Smooth muscle cell (in vitro differentiated cells): ENCODE measurements around the gene TUBA4A. TPM values are rescaled to one million over a fixed set of nuclear protein-coding genes. Genes with fewer than 3 reads are reported as not detected.

Experiments used
- DNase-seq: peaks from one replicate; lab custom pipeline; 2025; ENCODE audit not compliant: unreplicated experiment; lab: John Stamatoyannopoulos, UW
- H2AFZ ChIP-seq: fragments of 200-600 bp; sonication (generic); 2 replicates; pipeline ENCODE4 v1.6.0; 2016; ENCODE audit warnings: antibody characterized with exemption, low read depth, mild to moderate bottlenecking
- H3F3A ChIP-seq: fragments of 200-600 bp; sonication (generic); 2 replicates; pipeline ENCODE4 v1.6.0; 2017; ENCODE audit warnings: antibody characterized with exemption, low read depth
- H3K27ac ChIP-seq: fragments of 200-600 bp; sonication (generic); 2 replicates; pipeline ENCODE4 v1.5.1; 2016; ENCODE audit warnings: low read depth, mild to moderate bottlenecking
- H3K27me3 ChIP-seq: fragments of 200-600 bp; sonication (generic); 2 replicates; pipeline ENCODE4 v1.6.1; 2016; ENCODE audit warnings: low read depth, mild to moderate bottlenecking
- H3K36me3 ChIP-seq: fragments of 200-600 bp; sonication (generic); 2 replicates; pipeline ENCODE4 v1.5.1; 2016; ENCODE audit warnings: low read depth
- H3K4me1 ChIP-seq: fragments of 200-600 bp; sonication (generic); 2 replicates; pipeline ENCODE4 v1.5.1; 2016; ENCODE audit warnings: low read depth
- H3K4me2 ChIP-seq: fragments of 200-600 bp; sonication (generic); 2 replicates; pipeline ENCODE4 v1.6.0; 2016; ENCODE audit warnings: mild to moderate bottlenecking
- H3K4me3 ChIP-seq: fragments of 200-600 bp; sonication (generic); 2 replicates; pipeline ENCODE4 v1.5.1; 2016; ENCODE audit warnings: mild to moderate bottlenecking
- H3K79me2 ChIP-seq: fragments of 200-600 bp; sonication (generic); 2 replicates; pipeline ENCODE4 v1.6.0; 2016; ENCODE audit warnings: low read depth, mild to moderate bottlenecking
- H3K9ac ChIP-seq: fragments of 200-600 bp; sonication (generic); 2 replicates; pipeline ENCODE4 v1.6.0; 2016; ENCODE audit warnings: low read depth
- H3K9me3 ChIP-seq: fragments of 200-600 bp; sonication (generic); replicated peaks from 2 replicates; pipeline ENCODE4 v1.5.1; 2016; ENCODE audit warnings: low read depth
- H4K20me1 ChIP-seq: fragments of 200-600 bp; sonication (generic); 2 replicates; pipeline ENCODE4 v1.6.0; 2016; ENCODE audit warnings: low read depth
- CTCF ChIP-seq: fragments of 200-600 bp; sonication (generic); IDR thresholded peaks from 2 replicates; pipeline ENCODE4 v1.5.1; 2017; ENCODE audit warnings: borderline replicate concordance, mild to moderate bottlenecking, antibody characterized with exemption; ENCODE audit not compliant: insufficient read depth, poor library complexity, severe bottlenecking
- WGBS: methylation state at CpG from one replicate; pipeline ENCODE4 v1.1.7; 2016; ENCODE audit warnings: low lambda C conversion rate; 5-methylcytosine and 5-hydroxymethylcytosine counted together
- polyA plus RNA-seq: library from polyadenylated mRNA; unstranded; fragments of >200 nt; fragmentation: Nextera tagmentation; extraction: Ambion mirVana; gene quantifications from 2 replicates; pipeline ENCODE4 v1.2.1, GENCODE V29; 2016
- total RNA-seq: library from RNA; depleted of rRNA; stranded (reverse); fragments of >200 nt; gene quantifications from 2 replicates; pipeline ENCODE4 v1.2.3, GENCODE V29; 2014

TUBA4A gene
- total and polyA plus RNA-seq, 2 experiments from 2014 or later: 29.4 to 53.2 TPM

- peak overlapping the region; percentile 36 for H3K9ac ChIP-seq
- H3K4me3 ChIP-seq: peak overlapping the region; percentile 53
- under 1% methylated on average over 37 of the region's 37 CpGs for WGBS
- peak overlapping the region; percentile 77 for H3K27ac ChIP-seq
- H3K27me3 ChIP-seq: no peaks in the 10 kb centered on the region
- no peaks in the 10 kb centered on the region for H3K9me3 ChIP-seq
- H2AFZ ChIP-seq: peak overlapping the region; percentile 9
- peaks cover 7% of the 10 kb centered on the region for H3K4me1 ChIP-seq
- peak overlapping the region; percentile 92 for H3K4me2 ChIP-seq
- peaks cover 14% of the 10 kb centered on the region for H3F3A ChIP-seq
- no peaks in the 10 kb centered on the region for H4K20me1 ChIP-seq
- peak; percentile 87 for DNase-seq
- TF ChIP-seq CTCF: no peak
- H3K36me3 ChIP-seq: peaks cover under 1% of the 10 kb centered on the region
- peaks cover 10% of the 10 kb centered on the region for H3K79me2 ChIP-seq
Measured at GRCh38 chr2:219218217-219218731, 35.4 kb downstream of the TUBA4A start.

GRCh38 chr2:219216535-219216915, 37.2 kb downstream of the TUBA4A start:
- Histone ChIP-seq H3K27ac (no peak overlapping the region), H2AFZ (no peak overlapping the region), H3K36me3 (no peaks in the 10 kb centered on the region), H3K27me3 (no peaks in the 10 kb centered on the region), H3K79me2 (peaks cover 10% of the 10 kb centered on the region), H3K9me3 (no peaks in the 10 kb centered on the region), H4K20me1 (no peaks in the 10 kb centered on the region), H3K4me3 (no peak overlapping the region), H3K4me2 (no peak overlapping the region), H3F3A (peaks cover 14% of the 10 kb centered on the region), H3K4me1 (peaks cover 7% of the 10 kb centered on the region), H3K9ac (no peak overlapping the region)
- WGBS: 90% methylated on average over 6 of the region's 6 CpGs
- no peak for TF ChIP-seq CTCF
- no peak for DNase-seq

GRCh38 chr2:219215871-219216534, 37.7 kb downstream of the TUBA4A start:
- TF ChIP-seq CTCF: no peak
- no peak overlapping the region for H3K9ac ChIP-seq
- H3K4me2 ChIP-seq: no peak overlapping the region
- DNase-seq: no peak
- WGBS: 98% methylated on average over 27 of the region's 27 CpGs
- no peak overlapping the region for H2AFZ ChIP-seq
- no peaks in the 10 kb centered on the region for H3K27me3 ChIP-seq
- peaks cover 14% of the 10 kb centered on the region for H3F3A ChIP-seq
- H3K36me3 ChIP-seq: no peaks in the 10 kb centered on the region
- no peaks in the 10 kb centered on the region for H4K20me1 ChIP-seq
- H3K79me2 ChIP-seq: peaks cover 10% of the 10 kb centered on the region
- H3K4me3 ChIP-seq: no peak overlapping the region
- no peak overlapping the region for H3K27ac ChIP-seq
- no peaks in the 10 kb centered on the region for H3K9me3 ChIP-seq
- peaks cover 7% of the 10 kb centered on the region for H3K4me1 ChIP-seq

GRCh38 chr2:219214786-219215185, 38.9 kb downstream of the TUBA4A start:
- H3K27me3 ChIP-seq: no peaks in the 10 kb centered on the region
- no peak overlapping the region for H2AFZ ChIP-seq
- no peak overlapping the region for H3K27ac ChIP-seq
- H3K79me2 ChIP-seq: peaks cover 10% of the 10 kb centered on the region
- H3K4me3 ChIP-seq: no peak overlapping the region
- peaks cover 7% of the 10 kb centered on the region for H3K4me1 ChIP-seq
- H3F3A ChIP-seq: peaks cover 14% of the 10 kb centered on the region
- no peak overlapping the region for H3K4me2 ChIP-seq
- TF ChIP-seq CTCF: no peak
- H3K9ac ChIP-seq: no peak overlapping the region
- no peaks in the 10 kb centered on the region for H4K20me1 ChIP-seq
- no peak for DNase-seq
- WGBS: 98% methylated on average over 6 of the region's 6 CpGs
- no peaks in the 10 kb centered on the region for H3K9me3 ChIP-seq
- H3K36me3 ChIP-seq: no peaks in the 10 kb centered on the region
